HFF-Myc (cell line): ENCODE results near the gene SLC25A27.
A peak's percentile ranks its signal among the peaks of the same experiment; 100 is the strongest.

Source experiments
- DNase-seq: peaks from one replicate; pipeline ENCODE4 v3.0.0-alpha.2; 2011; ENCODE audit warnings: low read depth; ENCODE audit errors: extremely low read depth
- H3K4me3 ChIP-seq: replicated peaks from 2 replicates; pipeline ENCODE4 v1.5.1; 2011; ENCODE audit warnings: low read depth, mild to moderate bottlenecking, control low read depth, low read length
- CTCF ChIP-seq: IDR thresholded peaks from 2 replicates; pipeline ENCODE4 v1.5.1; 2012; ENCODE audit warnings: mild to moderate bottlenecking, low read depth, low read length, control low read depth; ENCODE audit errors: missing control alignments

Gene SLC25A27

GRCh38 chr6:46652603-46653438 lies at the start of gene SLC25A27, which contains the start of gene CYP39A1:
Gene SLC25A27 (plus strand): TSS chr6:46652975. CDS start chr6:46653193, 218 bp downstream.
Gene CYP39A1 (minus strand): TSS chr6:46652818. CDS start chr6:46652582, 236 bp downstream.
- TF ChIP-seq CTCF, result no peak

GRCh38 chr6:46605091-46605797 lies 47.5 kb upstream of the SLC25A27 start:
- DNase-seq, result no peak
- no peak for TF ChIP-seq CTCF
- H3K4me3 ChIP-seq, result no peak overlapping the region

More at GRCh38 chr6:46652603-46653438, at the start of gene SLC25A27, which contains the start of gene CYP39A1:
- H3K4me3 ChIP-seq, result peak within 1 kb of the TSS; percentile 67
- peak; percentile 31 for DNase-seq

GRCh38 chr6:46606338-46606737 lies 46.4 kb upstream of the SLC25A27 start:
- no peak for DNase-seq
- H3K4me3 ChIP-seq, result no peak overlapping the region
- no peak for TF ChIP-seq CTCF

GRCh38 chr6:46610862-46611553 lies 41.8 kb upstream of the SLC25A27 start:
- no peak for DNase-seq
- H3K4me3 ChIP-seq, result no peak overlapping the region
- TF ChIP-seq CTCF, result no peak

- no peak overlapping the region for H3K4me3 ChIP-seq
- TF ChIP-seq CTCF, result no peak
- DNase-seq, result no peak
These were observed 40.1 kb upstream of the SLC25A27 start for GRCh38 chr6:46612645-46613044.

- TF ChIP-seq CTCF, result no peak
- DNase-seq, result no peak
- no peak overlapping the region for H3K4me3 ChIP-seq
These were observed 34.0 kb upstream of the SLC25A27 start for GRCh38 chr6:46618726-46619125.
